ENCODE measurements around the gene WIZ.
A peak's percentile ranks its signal among the peaks of the same experiment; 100 is the strongest.
"Not testable (repeated sequence)": the region's sequence is repeated elsewhere in the genome, so short reads cannot be mapped to it uniquely, and the experiment has no call there.

WIZ gene

GRCh38 chr19:15418579-15419412 is 31.0 kb downstream of the WIZ start, which contains the start of gene AKAP8L:
TSS of gene AKAP8L (minus strand) at chr19:15418988. CDS start at chr19:15418923, 65 bp downstream.
- Histone ChIP-seq H3K27ac (ENCODE audit: low read depth, low read length) (peak within 1 kb of the TSS; percentile 83), H3K4me1 (ENCODE audit: control insufficient read depth, insufficient read depth, low read length) (peaks cover 12% of the 10 kb centered on the region), H3K4me3 (ENCODE audit: low read depth, low read length) (peak within 1 kb of the TSS; percentile 94), H3K9me3 (ENCODE audit: control insufficient read depth, insufficient read depth, low read depth, low read length) (0 out of 2 replicates have a peak, but pooled peaks cover 6% of the 10 kb centered on the region), H3K27me3 (ENCODE audit: control insufficient read depth, insufficient read depth, low read length) (no peaks in the 10 kb centered on the region), H3K9ac (ENCODE audit: low read length) (peak within 1 kb of the TSS; percentile 99), H3K36me3 (ENCODE audit: control insufficient read depth, insufficient read depth, low read length) (peaks cover 34% of the 10 kb centered on the region)

GRCh38 chr19:15418231-15418578 is 31.6 kb downstream of the WIZ start:
- H3K9ac ChIP-seq (ENCODE audit: low read length) = peak overlapping the region; percentile 99
- H3K4me3 ChIP-seq (ENCODE audit: low read depth, low read length) = peak overlapping the region; percentile 94
- peak overlapping the region; percentile 83 for H3K27ac ChIP-seq (ENCODE audit: low read depth, low read length)
- H3K9me3 ChIP-seq (ENCODE audit: control insufficient read depth, insufficient read depth, low read depth, low read length) = 0 out of 2 replicates have a peak, but pooled peaks cover 2% of the 10 kb centered on the region
- no peaks in the 10 kb centered on the region for H3K27me3 ChIP-seq (ENCODE audit: control insufficient read depth, insufficient read depth, low read length)
- H3K4me1 ChIP-seq (ENCODE audit: control insufficient read depth, insufficient read depth, low read length) = peaks cover 16% of the 10 kb centered on the region
- H3K36me3 ChIP-seq (ENCODE audit: control insufficient read depth, insufficient read depth, low read length) = peaks cover 28% of the 10 kb centered on the region

GRCh38 chr19:15417699-15418098 is 32.1 kb downstream of the WIZ start:
- H3K27ac ChIP-seq (ENCODE audit: low read depth, low read length) = peak overlapping the region; percentile 83; the same call in 1 of the 2 replicates
- peak overlapping the region; percentile 94 for H3K4me3 ChIP-seq (ENCODE audit: low read depth, low read length)
- H3K9me3 ChIP-seq (ENCODE audit: control insufficient read depth, insufficient read depth, low read depth, low read length) = no peaks in the 10 kb centered on the region
- peaks cover 16% of the 10 kb centered on the region for H3K4me1 ChIP-seq (ENCODE audit: control insufficient read depth, insufficient read depth, low read length)
- no peaks in the 10 kb centered on the region for H3K27me3 ChIP-seq (ENCODE audit: control insufficient read depth, insufficient read depth, low read length)
- peaks cover 23% of the 10 kb centered on the region for H3K36me3 ChIP-seq (ENCODE audit: control insufficient read depth, insufficient read depth, low read length)
- peak overlapping the region; percentile 99 for H3K9ac ChIP-seq (ENCODE audit: low read length)

- Histone ChIP-seq H3K27ac (ENCODE audit: low read depth, low read length) (no peak overlapping the region), H3K9ac (ENCODE audit: low read length) (no peak overlapping the region), H3K36me3 (ENCODE audit: control insufficient read depth, insufficient read depth, low read length) (peaks cover 39% of the 10 kb centered on the region)
Observed at GRCh38 chr19:15412832-15413231, 36.9 kb downstream of the WIZ start.

GRCh38 chr19:15411351-15411750 is 38.4 kb downstream of the WIZ start:
- peaks cover 36% of the 10 kb centered on the region for H3K36me3 ChIP-seq (ENCODE audit: control insufficient read depth, insufficient read depth, low read length)
- H3K9me3 ChIP-seq (ENCODE audit: control insufficient read depth, insufficient read depth, low read depth, low read length); H3K27me3 ChIP-seq (ENCODE audit: control insufficient read depth, insufficient read depth, low read length); H3K4me1 ChIP-seq (ENCODE audit: control insufficient read depth, insufficient read depth, low read length); H3K9ac ChIP-seq (ENCODE audit: low read length); H3K27ac ChIP-seq (ENCODE audit: low read depth, low read length); H3K4me3 ChIP-seq (ENCODE audit: low read depth, low read length): not testable (repeated sequence)

More at GRCh38 chr19:15412832-15413231, 36.9 kb downstream of the WIZ start:
- no peaks in the 10 kb centered on the region for H3K27me3 ChIP-seq (ENCODE audit: control insufficient read depth, insufficient read depth, low read length)
- H3K4me3 ChIP-seq (ENCODE audit: low read depth, low read length) = no peak overlapping the region
- H3K4me1 ChIP-seq (ENCODE audit: control insufficient read depth, insufficient read depth, low read length) = peaks cover 13% of the 10 kb centered on the region
- no peaks in the 10 kb centered on the region for H3K9me3 ChIP-seq (ENCODE audit: control insufficient read depth, insufficient read depth, low read depth, low read length)

- H3K9ac ChIP-seq (ENCODE audit: low read length) = no peak overlapping the region
- no peak overlapping the region for H3K27ac ChIP-seq (ENCODE audit: low read depth, low read length)
- H3K27me3 ChIP-seq (ENCODE audit: control insufficient read depth, insufficient read depth, low read length) = no peaks in the 10 kb centered on the region
- H3K4me1 ChIP-seq (ENCODE audit: control insufficient read depth, insufficient read depth, low read length) = no peaks in the 10 kb centered on the region
- H3K36me3 ChIP-seq (ENCODE audit: control insufficient read depth, insufficient read depth, low read length) = peaks cover 72% of the 10 kb centered on the region
- no peak overlapping the region for H3K4me3 ChIP-seq (ENCODE audit: low read depth, low read length)
- H3K9me3 ChIP-seq (ENCODE audit: control insufficient read depth, insufficient read depth, low read depth, low read length) = no peaks in the 10 kb centered on the region
Observed at GRCh38 chr19:15404780-15405211, 45.0 kb downstream of the WIZ start.

- Histone ChIP-seq H3K9ac (ENCODE audit: low read length) (no peak overlapping the region), H3K4me3 (ENCODE audit: low read depth, low read length) (no peak overlapping the region), H3K27ac (ENCODE audit: low read depth, low read length) (no peak overlapping the region), H3K9me3 (ENCODE audit: control insufficient read depth, insufficient read depth, low read depth, low read length) (no peaks in the 10 kb centered on the region), H3K36me3 (ENCODE audit: control insufficient read depth, insufficient read depth, low read length) (peaks cover 72% of the 10 kb centered on the region), H3K4me1 (ENCODE audit: control insufficient read depth, insufficient read depth, low read length) (no peaks in the 10 kb centered on the region), H3K27me3 (ENCODE audit: control insufficient read depth, insufficient read depth, low read length) (no peaks in the 10 kb centered on the region)
Observed at GRCh38 chr19:15404097-15404779, 45.5 kb downstream of the WIZ start.

GRCh38 chr19:15403151-15403531 is 46.6 kb downstream of the WIZ start:
- no peak overlapping the region for H3K4me3 ChIP-seq (ENCODE audit: low read depth, low read length)
- H3K9ac ChIP-seq (ENCODE audit: low read length) = no peak overlapping the region
- H3K36me3 ChIP-seq (ENCODE audit: control insufficient read depth, insufficient read depth, low read length) = peaks cover 79% of the 10 kb centered on the region
- no peaks in the 10 kb centered on the region for H3K9me3 ChIP-seq (ENCODE audit: control insufficient read depth, insufficient read depth, low read depth, low read length)
- no peaks in the 10 kb centered on the region for H3K27me3 ChIP-seq (ENCODE audit: control insufficient read depth, insufficient read depth, low read length)
- H3K4me1 ChIP-seq (ENCODE audit: control insufficient read depth, insufficient read depth, low read length) = no peaks in the 10 kb centered on the region
- H3K27ac ChIP-seq (ENCODE audit: low read depth, low read length) = no peak overlapping the region

GRCh38 chr19:15402411-15403150 is 47.2 kb downstream of the WIZ start:
- Histone ChIP-seq H3K4me3 (ENCODE audit: low read depth, low read length) (no peak overlapping the region), H3K9me3 (ENCODE audit: control insufficient read depth, insufficient read depth, low read depth, low read length) (no peaks in the 10 kb centered on the region), H3K27ac (ENCODE audit: low read depth, low read length) (no peak overlapping the region), H3K4me1 (ENCODE audit: control insufficient read depth, insufficient read depth, low read length) (no peaks in the 10 kb centered on the region), H3K36me3 (ENCODE audit: control insufficient read depth, insufficient read depth, low read length) (peaks cover 79% of the 10 kb centered on the region), H3K27me3 (ENCODE audit: control insufficient read depth, insufficient read depth, low read length) (no peaks in the 10 kb centered on the region), H3K9ac (ENCODE audit: low read length) (no peak overlapping the region)

GRCh38 chr19:15401397-15401710 is 48.4 kb downstream of the WIZ start:
- H3K4me3 ChIP-seq (ENCODE audit: low read depth, low read length) = no peak overlapping the region
- no peaks in the 10 kb centered on the region for H3K27me3 ChIP-seq (ENCODE audit: control insufficient read depth, insufficient read depth, low read length)
- H3K27ac ChIP-seq (ENCODE audit: low read depth, low read length) = no peak overlapping the region
- H3K36me3 ChIP-seq (ENCODE audit: control insufficient read depth, insufficient read depth, low read length) = peaks cover 89% of the 10 kb centered on the region
- H3K4me1 ChIP-seq (ENCODE audit: control insufficient read depth, insufficient read depth, low read length) = no peaks in the 10 kb centered on the region
- no peak overlapping the region for H3K9ac ChIP-seq (ENCODE audit: low read length)
- no peaks in the 10 kb centered on the region for H3K9me3 ChIP-seq (ENCODE audit: control insufficient read depth, insufficient read depth, low read depth, low read length)
